Heart left ventricle (tissue), 16 donors: ENCODE measurements around the gene GNAS. TPM values are rescaled to one million over a fixed set of nuclear protein-coding genes. Genes with fewer than 3 reads are reported as not detected.
A peak's percentile ranks its signal among the peaks of the same experiment; 100 is the strongest.

ENCODE experiments used
- ATAC-seq, 4 donors: fragments of 200-7000 bp; cut with Tn5 transposase; one replicate each; pipeline ENCODE4 v1.9.1; 2020 to 2022; ENCODE audit warnings: moderate library complexity in 4 of 4, mild to moderate bottlenecking in 3 of 4, moderate number of reproducible peaks in 1 of 4
- DNase-seq, 5 donors: peaks; one replicate each; pipeline ENCODE4 v3.0.0-alpha.2; 2020
- H3K27ac ChIP-seq, 12 donors: fragments of 200-600 bp; sonication (generic) in 4 of 12; one replicate each; pipeline versions ENCODE4 v1.5.0 to v1.8.0; 2016 to 2022; ENCODE audit warnings: mild to moderate bottlenecking in 2 of 12
- H3K27me3 ChIP-seq, 9 donors: fragments of 200-600 bp; sonication (generic) in 2 of 9; one replicate each; pipeline versions ENCODE4 v1.5.1 to v1.8.0; 2016 to 2022; ENCODE audit warnings: mild to moderate bottlenecking in 3 of 9
- H3K36me3 ChIP-seq, 9 donors: fragments of 200-600 bp; sonication (generic) in 2 of 9; one replicate each; pipeline versions ENCODE4 v1.5.0 to v1.8.0; 2018 to 2022; ENCODE audit warnings: mild to moderate bottlenecking in 2 of 9
- H3K4me1 ChIP-seq, 12 donors: fragments of 200-600 bp; sonication (generic) in 4 of 12; one replicate each; pipeline versions ENCODE4 v1.5.0 to v1.8.0; 2016 to 2022; ENCODE audit warnings: mild to moderate bottlenecking in 3 of 12
- H3K4me3 ChIP-seq, 12 donors: fragments of 200-600 bp; sonication (generic) in 4 of 12; one replicate each; pipeline versions ENCODE4 v1.5.0 to v1.8.0; 2017 to 2022; ENCODE audit warnings: mild to moderate bottlenecking in 9 of 12, moderate library complexity in 4 of 12
- H3K9me3 ChIP-seq, 12 donors: fragments of 200-600 bp; sonication (generic) in 4 of 12; one replicate each; pipeline versions ENCODE4 v1.5.0 to v1.8.0; 2016 to 2022; ENCODE audit warnings: mild to moderate bottlenecking in 1 of 12
- POLR2A ChIP-seq, 2 donors: fragments of 450-650 bp; IDR thresholded peaks; one replicate each; pipeline ENCODE4 v1.6.1; 2017; ENCODE audit warnings: antibody characterized with exemption in 2 of 2, mild to moderate bottlenecking in 2 of 2, moderate library complexity in 2 of 2
- WGBS, 4 donors: extraction: QIAGEN DNeasy Blood & Tissue Kit in 2 of 4; methylation state at CpG; one replicate each; pipeline versions ENCODE4 v1.1.5 to v1.1.7; 2013 to 2018; 5-methylcytosine and 5-hydroxymethylcytosine counted together
- intact Hi-C, 10 donors: fragments of 100-400 bp; cut with DNase I; formaldehyde crosslinking; loops; one replicate each; pipeline versions ENCODE4 v1.11.1 to v1.14.2; 2022
- polyA plus RNA-seq, 2 donors: library from polyadenylated mRNA; stranded (reverse); fragments of 200-250 nt; gene quantifications; one replicate each; pipeline ENCODE4 v1.2.3, GENCODE V29; 2013
- total RNA-seq, 9 donors: library from RNA; depleted of rRNA in 2 of 9; stranded (reverse); fragments of >200 nt in 2 of 9; fragmentation: NEBNext Ultra II Directional in 3 of 9; extraction: Animal tissue kit (Norgen Biotek cat#: 25700) in 3 of 9; gene quantifications; one replicate each; pipeline versions ENCODE4 v1.1.0 to v1.2.4, GENCODE V29; 2016 to 2023
- TF ChIP-seq, protein P1 (sequence below), 12 donors: fragments of 200-600 bp; sonication (generic) in 4 of 12; IDR thresholded peaks; one replicate each; pipeline versions ENCODE4 v1.5.0 to v1.8.0; 2018 to 2022; ENCODE audit warnings: antibody characterized with exemption in 12 of 12, mild to moderate bottlenecking in 5 of 12
- donor health status: ischemic (EF 13 %, LVEDD 7.1; RV severe dilation, severe dysfunction).
- donor health status: healthy with polysubstance abuse.
- donor health status: DM: no; HTN: yes; CAD: no.
- donor health status: DM: no; HTN: no; CAD: no.
- donor health status: ischemic (EF 25% LVEDD 6.9; RV normal size, moderate dysfunction).
- donor health status: ischemic (EF 25% LVEDD 5.7; RV mildly dilated, moderate dysfunction).
- donor health status: healthy.
- donor health status: DM: yes; HTN: yes; CAD: no.
- donor health status: ischemic (EF 35%, LVEDD 5.7; RV mildly dilated, moderate dysfunction).
- donor health status: nonischemic (EF 11% LVEDD 7.7; RV severe dilation, severe dysfunction).
- donor health status: DM: yes; HTN: yes; CAD: no.
- donor health status: PGD.
- donor health status: ischemic (EF 29% LVEDD 5.4; RV normal size, mild dysfunction).
- donor health status: nonischemic (EF 23%, LVEDD 6.1; RV moderate dilation, normal function).

Gene GNAS
- total and polyA plus RNA-seq, 11 donors = 1,246 to 2,999 (median 1,604) TPM

- intact Hi-C loops = loop anchor here in 8 of 10 donors (5.0 kb wide), 5 partner anchors 87 to 508 kb away; partner anchors contain the start of genes PRELID3B (in 3 of the 8), ATP5F1E (in 2 of the 8), NELFCD (in 2 of the 8) and VAPB (in 1 of the 8)
- no peak for ATAC-seq
These were observed 42.3 kb downstream of the GNAS start for GRCh38 chr20:58894652-58895447.

DNA sequence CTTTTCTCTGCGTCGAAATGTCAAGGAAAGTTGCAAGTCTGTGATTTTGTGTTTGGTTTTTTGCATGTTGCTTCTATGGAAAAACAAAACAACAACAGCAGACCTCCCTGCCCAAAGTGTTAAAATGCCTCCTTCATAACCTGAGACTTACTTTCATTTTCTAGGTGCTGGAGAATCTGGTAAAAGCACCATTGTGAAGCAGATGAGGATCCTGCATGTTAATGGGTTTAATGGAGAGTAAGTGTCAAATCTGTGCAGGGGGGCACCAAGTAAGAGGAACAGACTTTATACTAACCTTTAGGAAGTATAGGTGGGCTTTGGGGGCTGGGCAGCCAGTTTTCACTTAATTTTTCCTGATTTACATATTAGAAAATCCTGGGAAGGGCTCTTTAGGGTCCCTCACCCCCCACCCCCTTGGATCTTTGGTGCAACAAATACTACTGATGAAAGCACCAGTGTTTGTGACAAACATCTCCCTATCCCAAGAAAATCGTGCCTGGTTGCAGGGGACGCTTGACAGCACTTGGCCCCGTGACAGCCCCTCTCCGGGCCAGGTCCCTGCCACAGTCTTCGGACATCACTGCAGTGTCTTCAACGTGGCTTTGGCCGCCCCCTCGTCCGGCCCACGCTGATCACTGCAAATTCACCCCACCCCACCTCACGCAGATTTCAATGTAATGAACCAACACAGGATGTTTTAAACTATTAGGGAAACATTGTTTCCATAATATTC is 43.1 kb downstream of the GNAS start:
- intact Hi-C loops = loop anchor here in 1 of 10 donors (5.0 kb wide), 1 partner anchor 87 kb away; the partner anchor contains the start of gene NELFCD
- Histone ChIP-seq H3K27me3 (no peaks in the 10 kb centered on the region), H3K4me3 (peak overlapping the region in 9 of 12 donors; percentile 3 to 91 (median 25)), H3K9me3 (no peaks in the 10 kb centered on the region), H3K4me1 (peaks cover 17 to 78% (median 72%) of the 10 kb centered on the region in 12 donors), H3K27ac (peak overlapping the region in 7 of 12 donors; percentile 8 to 99 (median 13)), H3K36me3 (peaks cover 0 to 37% (median 6%) of the 10 kb centered on the region in 9 donors)
- TF ChIP-seq, protein P1, sequence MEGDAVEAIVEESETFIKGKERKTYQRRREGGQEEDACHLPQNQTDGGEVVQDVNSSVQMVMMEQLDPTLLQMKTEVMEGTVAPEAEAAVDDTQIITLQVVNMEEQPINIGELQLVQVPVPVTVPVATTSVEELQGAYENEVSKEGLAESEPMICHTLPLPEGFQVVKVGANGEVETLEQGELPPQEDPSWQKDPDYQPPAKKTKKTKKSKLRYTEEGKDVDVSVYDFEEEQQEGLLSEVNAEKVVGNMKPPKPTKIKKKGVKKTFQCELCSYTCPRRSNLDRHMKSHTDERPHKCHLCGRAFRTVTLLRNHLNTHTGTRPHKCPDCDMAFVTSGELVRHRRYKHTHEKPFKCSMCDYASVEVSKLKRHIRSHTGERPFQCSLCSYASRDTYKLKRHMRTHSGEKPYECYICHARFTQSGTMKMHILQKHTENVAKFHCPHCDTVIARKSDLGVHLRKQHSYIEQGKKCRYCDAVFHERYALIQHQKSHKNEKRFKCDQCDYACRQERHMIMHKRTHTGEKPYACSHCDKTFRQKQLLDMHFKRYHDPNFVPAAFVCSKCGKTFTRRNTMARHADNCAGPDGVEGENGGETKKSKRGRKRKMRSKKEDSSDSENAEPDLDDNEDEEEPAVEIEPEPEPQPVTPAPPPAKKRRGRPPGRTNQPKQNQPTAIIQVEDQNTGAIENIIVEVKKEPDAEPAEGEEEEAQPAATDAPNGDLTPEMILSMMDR (IDR thresholded peaks at IDR 0.05) = no peak
- TF ChIP-seq POLR2A (IDR thresholded peaks at IDR 0.05) = no peak
- WGBS, 4 donors = 13 to 25% (median 16%) methylated on average over 13 of the region's 13 CpGs
- DNase-seq (no peak), ATAC-seq (no peak)

More at GRCh38 chr20:58894652-58895447, 42.3 kb downstream of the GNAS start:
- H3K36me3 ChIP-seq = peaks cover 0 to 30% (median 6%) of the 10 kb centered on the region in 9 donors
- no peaks in the 10 kb centered on the region for H3K27me3 ChIP-seq
- no peaks in the 10 kb centered on the region for H3K9me3 ChIP-seq
- WGBS, 4 donors = 16 to 23% (median 20%) methylated on average over 5 of the region's 5 CpGs
- H3K4me3 ChIP-seq = peak overlapping the region in 8 of 12 donors; percentile 3 to 97 (median 83)
- peaks cover 17 to 77% (median 64%) of the 10 kb centered on the region in 12 donors for H3K4me1 ChIP-seq
- H3K27ac ChIP-seq = peak overlapping the region in 7 of 12 donors; percentile 2 to 99 (median 28)
- DNase-seq = no peak
- TF ChIP-seq, protein P1 (IDR thresholded peaks at IDR 0.05) = no peak
- TF ChIP-seq POLR2A (IDR thresholded peaks at IDR 0.05) = no peak

DNA sequence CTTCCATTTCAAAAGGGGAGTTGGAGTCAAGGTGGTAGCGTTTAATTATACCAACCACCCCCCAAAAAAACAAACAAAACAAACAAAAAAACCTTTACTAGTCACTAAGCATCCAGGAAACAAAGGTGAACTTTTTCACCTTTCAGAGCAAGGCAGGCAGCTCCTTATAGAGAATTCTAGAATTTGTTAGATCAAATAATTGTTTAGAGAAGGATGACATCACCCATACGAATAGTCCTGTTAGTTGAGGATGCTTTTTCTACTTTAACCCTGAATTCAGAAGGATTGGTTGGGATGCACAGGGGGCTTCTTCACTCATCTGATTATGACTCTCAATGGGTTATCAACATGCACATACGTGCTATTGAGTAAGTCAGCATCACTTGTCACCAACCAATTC is 44.3 kb downstream of the GNAS start:
- no peaks in the 10 kb centered on the region for H3K27me3 ChIP-seq
- 33 to 50% (median 44%) methylated on average over 3 of the region's 3 CpGs for WGBS, 4 donors
- H3K9me3 ChIP-seq = no peaks in the 10 kb centered on the region
- peaks cover 0 to 44% (median 6%) of the 10 kb centered on the region in 9 donors for H3K36me3 ChIP-seq
- TF ChIP-seq POLR2A (IDR thresholded peaks at IDR 0.05) = no peak
- TF ChIP-seq, protein P1 (IDR thresholded peaks at IDR 0.05) = no peak
- DNase-seq = no peak
- H3K4me3 ChIP-seq = peak overlapping the region in 1 of 12 donors; percentile 11
- H3K27ac ChIP-seq = peak overlapping the region in 3 of 12 donors; percentile 10 to 36 (median 31)
- H3K4me1 ChIP-seq = peaks cover 17 to 90% (median 80%) of the 10 kb centered on the region in 12 donors
- no peak for ATAC-seq
- intact Hi-C loops = loop anchor here in 1 of 10 donors (5.0 kb wide), 1 partner anchor 85 kb away; the partner anchor contains the start of gene NELFCD
